Spleen (tissue), 11 donors: ENCODE results near the gene ADIPOR2. TPM values are rescaled to one million over a fixed set of nuclear protein-coding genes. Genes with fewer than 3 reads are reported as not detected.

Experiments used
- DNase-seq: peaks from one replicate; pipeline ENCODE4 v3.0.0-alpha.2; 2020
- H3K27ac ChIP-seq, 8 donors: fragments of 200-600 bp; sonication (generic) in 7 of 8; 1 replicate in 4 of 8; 2 replicates in 4 of 8; pipeline versions ENCODE4 v1.5.0 to v1.8.0; 2016 to 2021; ENCODE audit warnings: inconsistent platforms in 4 of 8, mild to moderate bottlenecking in 4 of 8, moderate library complexity in 1 of 8
- H3K27me3 ChIP-seq, 7 donors: fragments of 200-600 bp; sonication (generic) in 6 of 7; replicated peaks in 1 of 7; 1 replicate in 4 of 7; 2 replicates in 3 of 7; pipeline versions ENCODE4 v1.5.0 to v1.8.0; 2016 to 2021; ENCODE audit warnings: inconsistent platforms in 3 of 7, mild to moderate bottlenecking in 1 of 7
- H3K36me3 ChIP-seq, 6 donors: fragments of 200-600 bp; sonication (generic) in 5 of 6; 1 replicate in 4 of 6; 2 replicates in 2 of 6; pipeline versions ENCODE4 v1.5.0 to v1.8.0; 2016 to 2021; ENCODE audit warnings: inconsistent platforms in 2 of 6
- H3K4me1 ChIP-seq, 6 donors: fragments of 200-600 bp; sonication (generic) in 5 of 6; 1 replicate in 3 of 6; 2 replicates in 3 of 6; pipeline versions ENCODE4 v1.5.0 to v1.8.0; 2016 to 2021; ENCODE audit warnings: inconsistent platforms in 3 of 6
- H3K4me3 ChIP-seq, 8 donors: fragments of 200-600 bp; sonication (generic) in 7 of 8; 1 replicate in 4 of 8; 2 replicates in 4 of 8; pipeline versions ENCODE4 v1.5.0 to v1.8.0; 2016 to 2021; ENCODE audit warnings: inconsistent platforms in 4 of 8, mild to moderate bottlenecking in 4 of 8, moderate library complexity in 2 of 8
- H3K9me3 ChIP-seq, 8 donors: fragments of 200-600 bp; sonication (generic) in 7 of 8; 1 replicate in 4 of 8; 2 replicates in 4 of 8; pipeline versions ENCODE4 v1.5.0 to v1.8.0; 2016 to 2021; ENCODE audit warnings: inconsistent platforms in 4 of 8
- POLR2A ChIP-seq, 3 donors: fragments of 450-650 bp; IDR thresholded peaks; one replicate each; pipeline ENCODE4 v1.5.1; 2017; ENCODE audit warnings: antibody characterized with exemption in 3 of 3, mild to moderate bottlenecking in 1 of 3
- POLR2AphosphoS5 ChIP-seq, 3 donors: sonication (generic); formaldehyde crosslinking; IDR thresholded peaks; one replicate each; pipeline ENCODE4 v1.5.1; 2017; ENCODE audit warnings: antibody characterized with exemption in 3 of 3
- WGBS, 5 donors: extraction: QIAGEN DNeasy Blood & Tissue Kit in 3 of 5; methylation state at CpG; one replicate each; pipeline versions ENCODE4 v1.1.5 to v1.1.7; 2013 to 2018; 5-methylcytosine and 5-hydroxymethylcytosine counted together
- intact Hi-C: fragments of 100-400 bp; cut with DNase I; formaldehyde crosslinking; loops from one replicate; pipeline ENCODE4 v1.15.0; 2023; ENCODE audit warnings: low total_unique reads
- polyA plus RNA-seq, 3 donors: library from polyadenylated mRNA; stranded (reverse); fragments of 200-250 nt; gene quantifications; one replicate each; pipeline ENCODE4 v1.2.1, GENCODE V29; 2013
- total RNA-seq, 7 donors: library from RNA; depleted of rRNA in 3 of 7; stranded (reverse); fragments of >200 nt in 3 of 7; fragmentation: NEBNext Ultra II Directional in 4 of 7; extraction: Animal tissue kit (Norgen Biotek cat#: 25700) in 4 of 7; gene quantifications; one replicate each; pipeline versions ENCODE4 v1.1.0 to v1.2.1, GENCODE V29; 2016 to 2021
- TF ChIP-seq, protein P1 (sequence below), 11 experiments: fragments of 200-600 bp in 7 of 11; fragments of 450-650 bp in 4 of 11; sonication (generic) in 4 of 11; IDR thresholded peaks in 8 of 11; conservative IDR thresholded peaks in 3 of 11; 1 replicate in 7 of 11; 2 replicates in 4 of 11; pipeline versions ENCODE4 v1.4.0 to v1.8.0; 2016 to 2021; ENCODE audit warnings: antibody characterized with exemption in 11 of 11, inconsistent platforms in 4 of 11, mild to moderate bottlenecking in 1 of 11
- donor health status: healthy with polysubstance abuse.
- donor health status: DM: no; HTN: no; CAD: no; lungs with moderate emphysema.
- donor health status: DM: no; HTN: no; CAD: no.
- donor health status: Bipolar disorder and iron deficiency.
- donor health status: healthy.
- donor health status: DM: no; HTN: no; CAD: no.
- donor health status: DM: yes; HTN: yes; CAD: no.

ADIPOR2 gene
- total and polyA plus RNA-seq, 10 donors = 12.9 to 43.7 (median 38.8) TPM

DNA sequence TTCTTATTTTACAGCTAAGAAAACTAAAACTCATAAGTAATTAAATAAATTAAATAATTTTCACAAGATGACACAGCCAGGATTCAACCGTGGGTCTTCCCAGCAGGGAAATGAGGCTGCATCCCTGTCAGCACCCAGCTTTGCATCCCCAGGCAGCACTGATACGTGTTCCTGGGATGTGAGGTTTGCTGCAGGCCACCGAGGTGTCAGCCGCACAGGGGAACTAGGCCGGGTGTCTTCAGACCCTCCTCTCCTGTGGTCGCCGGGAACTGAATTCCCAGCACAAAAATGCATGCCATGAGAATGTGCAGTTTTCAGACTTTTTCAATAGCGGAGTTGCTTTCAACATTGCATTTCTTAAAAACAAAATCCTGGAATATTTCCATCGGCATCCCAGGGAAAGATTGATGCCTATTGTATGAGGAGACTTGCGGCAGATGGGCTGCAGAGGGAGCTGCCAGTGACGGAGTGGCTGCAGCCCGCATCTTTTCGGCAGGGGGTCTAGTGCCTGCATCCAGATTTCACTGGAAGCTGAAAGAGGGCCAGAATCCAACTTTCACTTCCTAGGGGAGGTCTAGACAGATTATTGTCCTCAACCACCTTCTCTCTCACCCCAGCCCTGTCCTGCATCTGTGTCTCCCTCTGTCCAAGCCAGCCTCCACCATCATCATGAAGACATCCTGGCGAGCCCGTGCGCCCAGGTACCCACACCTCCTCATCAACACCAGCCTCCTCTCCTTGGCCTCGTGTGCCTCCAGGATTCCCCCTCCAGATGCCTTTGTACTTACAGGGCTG, 142.1 kb downstream of the ADIPOR2 start:
- Histone ChIP-seq H3K27ac (no peak overlapping the region), H3K9me3 (no peaks in the 10 kb centered on the region), H3K27me3 (peaks cover 0 to 81% (median 16%) of the 10 kb centered on the region in 7 donors), H3K4me3 (no peak overlapping the region), H3K4me1 (peaks cover 0 to 3% (median 0%) of the 10 kb centered on the region in 6 donors), H3K36me3 (no peaks in the 10 kb centered on the region)
- intact Hi-C loops = no loop called here
- DNase-seq = peak; percentile 25
- WGBS, 5 donors = 70 to 80% (median 76%) methylated on average over 17 of the region's 17 CpGs
- TF ChIP-seq POLR2AphosphoS5 (IDR thresholded peaks at IDR 0.05) = no peak
- TF ChIP-seq POLR2A (IDR thresholded peaks at IDR 0.05) = no peak
- TF ChIP-seq, protein P1, sequence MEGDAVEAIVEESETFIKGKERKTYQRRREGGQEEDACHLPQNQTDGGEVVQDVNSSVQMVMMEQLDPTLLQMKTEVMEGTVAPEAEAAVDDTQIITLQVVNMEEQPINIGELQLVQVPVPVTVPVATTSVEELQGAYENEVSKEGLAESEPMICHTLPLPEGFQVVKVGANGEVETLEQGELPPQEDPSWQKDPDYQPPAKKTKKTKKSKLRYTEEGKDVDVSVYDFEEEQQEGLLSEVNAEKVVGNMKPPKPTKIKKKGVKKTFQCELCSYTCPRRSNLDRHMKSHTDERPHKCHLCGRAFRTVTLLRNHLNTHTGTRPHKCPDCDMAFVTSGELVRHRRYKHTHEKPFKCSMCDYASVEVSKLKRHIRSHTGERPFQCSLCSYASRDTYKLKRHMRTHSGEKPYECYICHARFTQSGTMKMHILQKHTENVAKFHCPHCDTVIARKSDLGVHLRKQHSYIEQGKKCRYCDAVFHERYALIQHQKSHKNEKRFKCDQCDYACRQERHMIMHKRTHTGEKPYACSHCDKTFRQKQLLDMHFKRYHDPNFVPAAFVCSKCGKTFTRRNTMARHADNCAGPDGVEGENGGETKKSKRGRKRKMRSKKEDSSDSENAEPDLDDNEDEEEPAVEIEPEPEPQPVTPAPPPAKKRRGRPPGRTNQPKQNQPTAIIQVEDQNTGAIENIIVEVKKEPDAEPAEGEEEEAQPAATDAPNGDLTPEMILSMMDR (IDR thresholded peaks at IDR 0.05 in 8 of 11, conservative IDR thresholded peaks at IDR 0.05 in 3 of 11) = no peak

- 74 to 92% (median 82%) methylated on average over 10 of the region's 10 CpGs for WGBS, 5 donors
- DNase-seq = peak; percentile 48
- H3K4me3 ChIP-seq = no peak overlapping the region
- H3K4me1 ChIP-seq = peaks cover 0 to 3% (median 0%) of the 10 kb centered on the region in 6 donors
- no peaks in the 10 kb centered on the region for H3K9me3 ChIP-seq
- no peak overlapping the region for H3K27ac ChIP-seq
- TF ChIP-seq POLR2AphosphoS5 (IDR thresholded peaks at IDR 0.05) (no peak), POLR2A (IDR thresholded peaks at IDR 0.05) (no peak)
- TF ChIP-seq, protein P1 (IDR thresholded peaks at IDR 0.05 in 8 of 11, conservative IDR thresholded peaks at IDR 0.05 in 3 of 11) = no peak
- H3K27me3 ChIP-seq = peaks cover 0 to 75% (median 13%) of the 10 kb centered on the region in 7 donors
- no peaks in the 10 kb centered on the region for H3K36me3 ChIP-seq
- intact Hi-C loops = no loop called here
Observed at GRCh38 chr12:1833596-1834028, 142.7 kb downstream of the ADIPOR2 start.

- no peaks in the 10 kb centered on the region for H3K36me3 ChIP-seq
- H3K27me3 ChIP-seq = peaks cover 0 to 67% (median 13%) of the 10 kb centered on the region in 7 donors
- H3K4me1 ChIP-seq = peaks cover 0 to 3% (median 0%) of the 10 kb centered on the region in 6 donors
- intact Hi-C loops = no loop called here
- peak; percentile 62 for DNase-seq
- WGBS, 5 donors = 82 to 87% (median 87%) methylated on average over 28 to 34 of the region's 34 CpGs
- no peaks in the 10 kb centered on the region for H3K9me3 ChIP-seq
- no peak overlapping the region for H3K4me3 ChIP-seq
- H3K27ac ChIP-seq = no peak overlapping the region
- TF ChIP-seq, protein P1 (IDR thresholded peaks at IDR 0.05 in 8 of 11, conservative IDR thresholded peaks at IDR 0.05 in 3 of 11) = no peak
- TF ChIP-seq POLR2A (IDR thresholded peaks at IDR 0.05) (no peak), POLR2AphosphoS5 (IDR thresholded peaks at IDR 0.05) (no peak)
Observed at GRCh38 chr12:1834186-1834925, 143.5 kb downstream of the ADIPOR2 start.
